Measurements from ENCODE around the gene C16orf86.

DNA sequence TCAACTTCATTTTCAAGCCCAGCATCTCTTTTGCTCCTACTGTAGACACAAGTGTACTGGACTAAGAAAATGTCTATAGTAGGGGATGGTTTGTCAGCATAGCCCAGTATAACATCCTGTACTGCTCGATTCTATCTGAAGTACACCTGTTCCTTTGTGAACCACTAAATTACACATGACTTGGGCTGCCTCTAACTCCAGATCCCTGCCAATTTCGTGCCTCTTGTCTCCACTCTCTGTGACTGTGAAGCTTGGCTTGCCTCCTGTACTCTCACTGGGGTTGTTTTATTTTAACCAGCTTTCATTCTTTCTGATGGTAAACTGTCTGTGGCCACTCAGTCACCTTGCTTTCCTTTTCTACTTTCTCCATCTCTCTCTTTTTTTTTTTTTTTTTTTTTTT, 28.0 kb downstream of the C16orf86 start:
- TF ChIP-seq POLR2A (IDR thresholded peaks at IDR 0.05; ENCODE audit: low read length), result no peak
- no peak for TF ChIP-seq GATA1 (IDR thresholded peaks at IDR 0.05; ENCODE audit: low read depth, low read length)

Data from erythroblast (primary cell).